NCI-H2081 treated with DMSO at 0.1 percent for 48 hours (cell line): ENCODE data around the gene MTHFD2L.
"Not testable (repeated sequence)": the region's sequence is repeated elsewhere in the genome, so short reads cannot be mapped to it uniquely, and the experiment has no call there.

Experiments
- DNase-seq: peaks from one replicate; lab custom pipeline; 2025; lab: John Stamatoyannopoulos, UW

Gene MTHFD2L

GRCh38 chr4:74335341-74336021, 177.6 kb downstream of the MTHFD2L start:
- DNase-seq = no peak

GRCh38 chr4:74338792-74339333, 180.9 kb downstream of the MTHFD2L start:
- no peak for DNase-seq

- DNase-seq = no peak
Measured at GRCh38 chr4:74339501-74339900, 181.6 kb downstream of the MTHFD2L start.

- not testable (repeated sequence) for DNase-seq
Measured at GRCh38 chr4:74340421-74340820, 182.5 kb downstream of the MTHFD2L start.

- no peak for DNase-seq
Measured at GRCh38 chr4:74344031-74344430, 186.1 kb downstream of the MTHFD2L start.
